GM21390 (cell line): ENCODE results near the gene TMEFF2.
A peak's percentile ranks its signal among the peaks of the same experiment; 100 is the strongest.

Experiments used
- ATAC-seq: cut with Tn5 transposase; IDR thresholded peaks from one replicate; pipeline ENCODE4 v1.9.1; 2021; ENCODE audit not compliant: unreplicated experiment

Gene TMEFF2

GRCh38 chr2:192186806-192187205, 7.9 kb downstream of the TMEFF2 start:
- ATAC-seq: no peak

GRCh38 chr2:192184349-192184748, 10.4 kb downstream of the TMEFF2 start:
- no peak for ATAC-seq

DNA sequence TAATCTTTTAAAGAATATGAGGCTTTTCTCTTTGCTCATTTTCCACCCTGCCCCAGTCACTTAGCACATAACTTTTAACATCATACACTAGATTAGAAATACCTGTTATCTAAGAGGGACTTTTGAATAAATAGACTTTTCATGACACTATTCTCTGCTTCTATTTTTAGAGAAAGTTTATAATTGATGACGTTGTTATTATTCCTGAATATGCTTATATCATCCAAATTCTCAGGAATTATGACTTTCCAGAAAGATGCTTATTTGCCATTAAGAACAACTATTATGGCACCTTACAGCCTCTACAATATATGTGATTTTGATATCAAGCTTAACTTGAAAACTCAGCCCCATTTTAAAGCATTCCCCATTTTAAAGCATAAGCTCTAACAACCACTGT, 11.4 kb downstream of the TMEFF2 start:
- no peak for ATAC-seq

DNA sequence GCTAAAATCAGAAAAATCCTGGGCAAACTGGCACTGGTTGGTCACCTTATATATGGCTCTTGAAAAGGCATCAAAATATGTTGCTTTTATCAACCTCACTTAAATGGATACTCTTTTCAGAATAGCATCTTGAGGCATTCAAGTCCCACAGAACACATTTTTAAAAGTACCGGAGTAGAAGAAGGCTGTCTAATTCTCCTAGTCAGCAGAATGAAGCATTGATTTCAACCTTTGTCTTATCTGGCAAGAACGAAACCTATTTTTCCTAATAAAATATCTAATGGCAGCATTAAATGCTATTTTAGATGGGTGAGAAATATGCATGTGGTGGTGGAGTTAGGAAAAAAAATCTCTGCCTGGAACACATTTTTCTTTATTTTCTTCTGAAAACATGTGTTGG, 27.8 kb downstream of the TMEFF2 start:
- ATAC-seq: no peak

DNA sequence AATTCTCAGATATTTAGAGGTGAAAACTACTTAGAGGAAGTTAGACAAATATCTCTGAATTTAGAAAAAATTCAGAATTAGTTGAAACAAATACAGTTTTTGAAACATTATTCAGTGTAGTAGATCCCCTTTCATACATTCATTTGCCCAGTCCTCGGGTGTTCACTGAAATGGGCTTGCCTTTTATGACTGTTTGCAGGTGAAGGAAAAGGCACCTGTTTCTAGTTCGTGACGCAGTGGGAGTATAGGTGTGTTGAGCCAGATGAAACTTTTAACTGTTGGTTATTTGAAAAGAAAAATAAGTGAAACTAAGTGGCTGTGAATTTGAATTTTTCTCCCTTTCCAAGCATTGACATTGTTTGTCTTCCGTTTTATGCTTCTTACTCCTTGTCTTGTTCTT, 28.9 kb downstream of the TMEFF2 start:
- ATAC-seq: no peak

GRCh38 chr2:192162392-192163042, 32.2 kb downstream of the TMEFF2 start:
- peak; percentile 83 for ATAC-seq

- no peak for ATAC-seq
These were observed 33.0 kb downstream of the TMEFF2 start for GRCh38 chr2:192161656-192162290.

DNA sequence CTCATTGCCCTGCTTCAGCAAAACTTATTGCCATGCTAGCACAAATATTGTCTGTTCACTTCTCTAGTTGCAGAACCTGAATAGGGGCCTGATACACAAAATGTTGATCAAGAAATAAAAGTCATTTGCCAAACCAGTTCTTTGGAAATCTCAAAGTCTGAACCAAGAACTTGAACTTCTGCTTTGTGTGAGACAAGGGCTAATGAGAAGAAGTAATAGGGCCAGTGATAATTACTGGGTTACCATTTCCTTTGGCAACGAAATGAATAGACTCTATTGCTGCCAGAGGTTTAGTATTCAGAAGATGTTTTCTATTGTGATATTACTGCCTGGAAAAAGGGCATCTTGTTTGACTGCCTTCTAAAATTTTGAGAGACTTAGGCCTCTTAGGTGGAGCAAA, 35.0 kb downstream of the TMEFF2 start:
- ATAC-seq: no peak

DNA sequence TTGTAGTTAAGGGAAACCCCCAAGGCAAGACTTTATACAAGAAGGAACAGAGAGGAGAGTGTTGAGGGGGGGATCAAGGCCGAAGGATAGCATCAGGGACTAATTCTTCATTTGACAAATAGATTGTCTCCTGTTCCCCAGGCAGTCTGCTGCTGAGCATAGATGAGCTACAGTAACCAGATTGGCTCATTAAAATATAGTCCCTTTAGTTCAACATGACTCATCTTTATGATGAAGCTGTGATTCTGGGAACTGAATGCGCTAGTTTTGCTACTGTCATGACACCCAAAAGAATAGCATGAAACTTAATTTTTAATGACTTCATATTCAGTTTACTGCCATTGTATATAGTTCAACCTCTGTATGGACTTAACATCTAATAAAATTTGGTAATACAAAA, 35.5 kb downstream of the TMEFF2 start:
- no peak for ATAC-seq

GRCh38 chr2:192157776-192158175, 37.0 kb downstream of the TMEFF2 start:
- no peak for ATAC-seq

DNA sequence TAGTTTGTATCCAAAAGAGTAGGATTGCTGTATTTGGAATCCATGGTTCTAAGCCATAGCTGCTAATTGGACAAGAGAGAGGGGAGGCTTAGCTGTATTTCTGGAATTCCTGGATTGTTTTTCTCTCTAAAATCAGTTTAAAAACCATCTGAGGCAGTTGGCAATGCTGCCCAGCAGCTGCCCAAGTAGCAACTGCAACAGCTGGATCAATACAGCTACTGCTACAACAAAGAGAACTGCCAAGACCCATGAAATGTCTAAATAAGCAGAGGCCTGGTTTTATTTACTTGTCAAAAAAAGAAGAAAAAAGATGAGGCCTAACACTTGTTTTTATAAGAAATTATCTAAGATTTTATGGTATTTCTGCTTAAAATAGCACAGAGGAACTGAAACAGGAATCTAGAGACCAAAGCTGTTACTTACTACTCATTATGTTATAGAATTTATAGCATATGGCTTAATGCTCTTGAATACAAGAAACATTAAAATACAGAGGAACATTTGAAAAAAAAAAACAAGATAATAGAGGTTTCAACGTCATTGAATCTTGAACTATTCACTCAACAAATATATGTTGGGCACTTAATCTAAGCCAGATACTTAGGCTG, 39.1 kb downstream of the TMEFF2 start:
- no peak for ATAC-seq

DNA sequence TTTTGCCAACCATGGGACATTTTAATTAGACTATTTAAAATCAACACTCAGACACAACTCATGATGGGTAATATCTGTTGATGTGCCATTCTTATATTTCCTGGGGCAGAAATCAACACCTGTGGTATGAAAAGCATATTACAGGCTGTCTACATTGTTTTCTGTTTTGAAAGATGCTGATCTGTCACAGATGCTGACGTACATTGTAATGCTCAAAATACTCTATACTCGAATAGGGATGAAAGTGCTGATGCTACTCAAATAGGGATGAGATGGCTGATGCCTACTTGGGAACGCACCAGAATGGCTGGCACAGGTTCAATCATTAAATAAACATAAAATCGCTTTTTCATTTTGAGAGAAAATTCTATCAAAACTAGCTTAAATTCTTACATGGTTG, 41.2 kb downstream of the TMEFF2 start:
- no peak for ATAC-seq

DNA sequence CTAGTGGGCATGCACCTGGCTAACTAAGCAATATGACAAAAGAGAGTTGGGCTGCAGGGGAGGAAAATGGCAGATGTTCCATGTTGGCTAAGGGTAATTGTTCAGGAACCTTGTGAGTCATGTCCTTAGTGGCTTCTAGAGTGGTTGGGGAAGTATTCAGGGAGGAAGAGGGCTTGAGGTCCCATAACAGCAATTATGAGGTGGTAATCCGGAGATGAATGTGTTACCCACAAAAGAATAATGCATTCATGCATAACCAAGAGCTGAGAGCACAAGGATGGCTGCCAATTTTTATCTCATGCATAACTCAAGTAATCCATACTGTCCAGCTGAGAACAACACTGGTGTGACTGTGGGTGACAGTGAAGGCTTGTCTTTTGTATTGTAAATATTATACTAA, 42.9 kb downstream of the TMEFF2 start:
- no peak for ATAC-seq

DNA sequence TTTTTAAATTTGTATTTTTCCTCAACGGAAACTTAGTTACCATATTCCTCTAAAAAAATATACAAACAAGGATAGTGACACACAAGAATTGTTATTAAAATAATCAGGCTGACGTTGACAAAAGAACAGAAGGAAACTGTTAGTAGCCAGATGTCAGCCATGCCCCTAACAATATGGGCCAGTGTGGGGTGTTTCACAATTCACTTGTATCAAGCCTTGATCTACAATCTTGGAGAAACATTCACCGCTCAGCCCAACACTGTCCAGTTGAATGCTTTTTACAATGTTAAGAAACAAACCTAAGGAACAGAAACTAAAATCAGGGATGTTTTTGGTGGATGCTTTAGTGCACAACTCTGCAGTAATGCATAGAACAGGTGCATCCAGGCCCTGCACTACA, 44.6 kb downstream of the TMEFF2 start:
- no peak for ATAC-seq

GRCh38 chr2:192148620-192149321, 46.0 kb downstream of the TMEFF2 start:
- no peak for ATAC-seq

GRCh38 chr2:192148241-192148619, 46.5 kb downstream of the TMEFF2 start:
- ATAC-seq: no peak

DNA sequence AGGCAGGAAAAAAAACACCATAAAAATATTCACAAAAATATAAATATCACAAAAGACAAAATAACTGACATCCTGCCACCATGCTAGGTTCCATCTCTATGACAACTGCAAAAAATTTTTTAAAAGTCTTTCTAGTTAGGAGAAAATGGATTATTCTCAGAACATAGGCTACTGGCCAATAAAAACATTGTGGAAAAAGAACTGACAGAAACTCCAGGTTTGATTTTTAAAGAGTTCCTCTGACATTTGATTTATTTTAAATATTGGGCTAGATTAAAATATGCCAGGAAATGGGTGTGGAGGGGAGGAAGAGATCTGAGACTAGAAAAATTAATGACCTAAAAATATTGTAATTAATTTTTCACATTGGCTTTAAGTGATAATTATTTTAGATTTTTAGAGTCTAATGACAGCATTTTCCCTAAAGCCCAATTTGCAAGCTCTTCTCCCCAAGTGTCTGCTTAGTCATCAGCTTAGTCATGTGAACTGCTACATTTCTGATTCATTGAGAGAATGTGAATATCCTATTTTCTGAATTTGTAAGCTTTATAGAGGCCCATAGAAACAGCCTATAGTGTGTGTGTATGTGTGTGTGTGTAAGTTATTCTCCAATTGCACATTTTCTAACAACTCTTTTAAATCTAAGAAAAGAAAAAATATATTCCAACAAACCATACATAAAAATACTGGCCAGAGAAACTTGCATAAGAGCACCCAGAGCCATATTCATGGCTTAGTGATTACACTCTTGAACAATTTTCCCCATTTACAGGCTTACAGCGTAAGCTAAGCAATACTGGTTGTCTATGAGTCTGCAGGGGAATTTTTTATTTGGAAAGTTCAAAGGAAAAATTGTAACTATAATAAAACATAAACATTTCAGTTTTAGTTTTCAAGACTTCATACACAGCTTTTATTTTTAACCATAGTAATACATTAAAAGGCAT, 48.4 kb downstream of the TMEFF2 start:
- ATAC-seq: no peak

GRCh38 chr2:192145496-192145895, 49.2 kb downstream of the TMEFF2 start:
- ATAC-seq: no peak

DNA sequence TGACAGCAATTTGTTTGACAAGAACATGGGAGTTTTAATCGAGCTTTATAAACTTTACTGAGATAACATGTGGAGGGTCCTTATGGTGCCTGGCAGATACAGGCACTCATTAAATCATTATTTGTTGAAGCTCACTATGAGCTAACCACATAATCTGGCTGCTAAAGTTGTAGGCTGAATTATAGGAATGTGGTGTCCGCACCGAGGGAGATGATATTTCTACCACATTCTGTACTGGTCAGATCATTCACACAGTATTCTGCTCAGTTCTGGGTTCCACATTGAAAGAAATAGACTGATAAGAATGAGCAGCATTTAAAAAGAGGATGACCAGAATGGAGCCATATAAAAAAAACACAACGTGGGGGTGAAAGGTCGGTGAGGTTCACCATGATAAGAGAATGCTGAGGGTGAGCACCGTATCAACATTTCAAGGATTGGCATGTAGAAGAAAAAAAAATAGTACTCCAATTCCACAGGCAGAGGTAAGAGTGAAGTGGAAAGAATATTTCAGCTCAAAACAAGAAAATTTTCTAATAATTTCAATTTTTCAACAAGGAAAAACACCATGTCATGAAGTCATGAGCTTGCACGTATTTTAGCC, 54.4 kb downstream of the TMEFF2 start:
- ATAC-seq: no peak

- ATAC-seq: no peak
These were observed 54.9 kb downstream of the TMEFF2 start for GRCh38 chr2:192139813-192140212.

GRCh38 chr2:192137451-192137850, 57.3 kb downstream of the TMEFF2 start:
- ATAC-seq: no peak
